ENCODE measurements around the gene ZBTB4. TPM values are rescaled to one million over a fixed set of nuclear protein-coding genes. Genes with fewer than 3 reads are reported as not detected.
A peak's percentile ranks its signal among the peaks of the same experiment; 100 is the strongest.

The ZBTB4 gene
- total RNA-seq, 4 donors from 2014 or later = 15.1 to 27.3 (median 24.5) TPM

DNA sequence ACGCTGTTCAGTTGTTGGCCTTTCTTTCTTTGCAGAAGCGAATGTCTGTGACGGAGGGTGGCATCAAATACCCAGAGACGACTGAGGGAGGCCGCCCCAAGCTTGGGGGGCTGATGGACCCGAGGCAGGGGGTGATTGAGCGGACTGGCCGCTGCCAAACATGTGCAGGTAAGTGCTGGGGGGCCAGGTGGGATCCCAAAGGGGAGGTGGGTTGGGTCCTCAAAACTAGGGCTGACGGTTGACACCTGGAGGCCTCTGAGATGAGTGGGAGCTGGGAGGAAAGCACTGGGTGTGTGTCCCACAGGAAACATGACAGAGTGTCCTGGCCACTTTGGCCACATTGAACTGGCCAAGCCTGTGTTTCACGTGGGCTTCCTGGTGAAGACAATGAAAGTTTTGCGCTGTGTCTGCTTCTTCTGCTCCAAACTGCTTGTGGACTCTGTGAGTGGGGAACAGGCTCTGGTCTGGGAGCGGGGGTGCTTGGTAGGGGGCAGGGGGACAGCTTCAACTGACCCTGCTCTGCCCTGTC lies 16.5 kb upstream of the ZBTB4 start:
- H3K36me3 ChIP-seq = peaks cover 0 to 61% (median 0%) of the 10 kb centered on the region in 3 donors

GRCh38 chr17:7493941-7494340 lies 14.5 kb upstream of the ZBTB4 start:
- no peak overlapping the region for H3K27ac ChIP-seq
- H3K36me3 ChIP-seq = peaks cover 0 to 41% (median 0%) of the 10 kb centered on the region in 3 donors
- H3K4me3 ChIP-seq = no peak overlapping the region
- peaks cover 0 to 56% (median 9%) of the 10 kb centered on the region in 4 donors for H3K4me1 ChIP-seq
- DNase-seq = no peak
- TF ChIP-seq, protein P1, sequence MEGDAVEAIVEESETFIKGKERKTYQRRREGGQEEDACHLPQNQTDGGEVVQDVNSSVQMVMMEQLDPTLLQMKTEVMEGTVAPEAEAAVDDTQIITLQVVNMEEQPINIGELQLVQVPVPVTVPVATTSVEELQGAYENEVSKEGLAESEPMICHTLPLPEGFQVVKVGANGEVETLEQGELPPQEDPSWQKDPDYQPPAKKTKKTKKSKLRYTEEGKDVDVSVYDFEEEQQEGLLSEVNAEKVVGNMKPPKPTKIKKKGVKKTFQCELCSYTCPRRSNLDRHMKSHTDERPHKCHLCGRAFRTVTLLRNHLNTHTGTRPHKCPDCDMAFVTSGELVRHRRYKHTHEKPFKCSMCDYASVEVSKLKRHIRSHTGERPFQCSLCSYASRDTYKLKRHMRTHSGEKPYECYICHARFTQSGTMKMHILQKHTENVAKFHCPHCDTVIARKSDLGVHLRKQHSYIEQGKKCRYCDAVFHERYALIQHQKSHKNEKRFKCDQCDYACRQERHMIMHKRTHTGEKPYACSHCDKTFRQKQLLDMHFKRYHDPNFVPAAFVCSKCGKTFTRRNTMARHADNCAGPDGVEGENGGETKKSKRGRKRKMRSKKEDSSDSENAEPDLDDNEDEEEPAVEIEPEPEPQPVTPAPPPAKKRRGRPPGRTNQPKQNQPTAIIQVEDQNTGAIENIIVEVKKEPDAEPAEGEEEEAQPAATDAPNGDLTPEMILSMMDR (IDR thresholded peaks at IDR 0.05) = no peak
- TF ChIP-seq POLR2A (IDR thresholded peaks at IDR 0.05) = no peak
- no peaks in the 10 kb centered on the region for H3K9me3 ChIP-seq
- H3K27me3 ChIP-seq = no peaks in the 10 kb centered on the region

More for the DNA sequence above, 16.5 kb upstream of the ZBTB4 start:
- no peak for TF ChIP-seq POLR2A (IDR thresholded peaks at IDR 0.05)
- TF ChIP-seq, protein P1 (IDR thresholded peaks at IDR 0.05) = no peak
- Histone ChIP-seq H3K4me3 (no peak overlapping the region), H3K9me3 (no peaks in the 10 kb centered on the region), H3K4me1 (peaks cover 0 to 36% (median 9%) of the 10 kb centered on the region in 4 donors), H3K27me3 (no peaks in the 10 kb centered on the region), H3K27ac (no peak overlapping the region)
- DNase-seq = no peak

DNA sequence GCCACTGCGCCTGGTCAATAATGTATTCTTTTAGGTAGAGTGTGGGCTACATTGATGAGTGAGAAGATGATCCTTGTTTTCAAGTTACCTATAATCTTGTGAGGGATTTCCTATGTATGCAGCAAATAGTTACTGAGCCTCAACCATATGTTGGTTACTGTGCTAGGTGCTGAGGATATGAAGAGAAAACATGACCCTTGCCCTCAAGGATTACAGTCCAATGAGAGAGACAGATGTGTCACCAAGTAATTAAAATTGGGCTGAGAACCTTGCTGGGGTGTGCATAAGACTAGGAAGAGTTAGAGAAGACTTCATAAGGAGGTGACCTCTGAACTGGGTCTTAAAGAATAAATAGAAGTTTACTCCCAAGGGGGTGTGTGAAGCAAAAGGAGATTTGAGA lies 12.2 kb upstream of the ZBTB4 start:
- no peaks in the 10 kb centered on the region for H3K9me3 ChIP-seq
- H3K4me1 ChIP-seq = peaks cover 0 to 80% (median 15%) of the 10 kb centered on the region in 4 donors
- H3K27ac ChIP-seq = peak overlapping the region in 2 of 4 donors; percentile 36 to 60
- no peak for TF ChIP-seq POLR2A (IDR thresholded peaks at IDR 0.05)
- no peak for DNase-seq
- no peak overlapping the region for H3K4me3 ChIP-seq
- H3K27me3 ChIP-seq = no peaks in the 10 kb centered on the region
- peaks cover 0 to 17% (median 0%) of the 10 kb centered on the region in 3 donors for H3K36me3 ChIP-seq

DNA sequence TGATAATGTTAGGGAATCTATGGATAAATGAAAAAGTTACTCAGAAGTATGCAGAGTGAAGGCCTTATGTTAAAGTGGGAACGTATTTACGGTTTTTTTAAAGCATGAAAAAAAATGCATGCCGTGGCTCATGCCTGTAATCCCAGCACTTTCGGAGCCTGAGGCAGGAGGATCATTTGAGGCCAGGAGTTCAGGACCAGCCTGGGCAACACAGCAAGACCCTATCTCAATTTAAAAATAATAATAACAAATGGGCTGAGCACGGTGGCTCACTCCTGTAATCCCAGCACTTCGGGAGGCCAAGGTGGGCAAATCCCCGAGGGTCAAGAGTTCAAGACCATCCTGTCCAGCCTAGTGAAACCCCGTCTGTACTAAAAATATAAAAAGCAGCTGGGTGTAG lies 10.7 kb upstream of the ZBTB4 start:
- TF ChIP-seq POLR2A (IDR thresholded peaks at IDR 0.05) = no peak
- TF ChIP-seq, protein P1 (IDR thresholded peaks at IDR 0.05) = no peak
- Histone ChIP-seq H3K27me3 (no peaks in the 10 kb centered on the region), H3K9me3 (no peaks in the 10 kb centered on the region), H3K4me1 (peaks cover 4 to 94% (median 24%) of the 10 kb centered on the region in 4 donors), H3K27ac (no peak overlapping the region), H3K4me3 (no peak overlapping the region), H3K36me3 (peaks cover 0 to 6% (median 0%) of the 10 kb centered on the region in 3 donors)
- DNase-seq = no peak

DNA sequence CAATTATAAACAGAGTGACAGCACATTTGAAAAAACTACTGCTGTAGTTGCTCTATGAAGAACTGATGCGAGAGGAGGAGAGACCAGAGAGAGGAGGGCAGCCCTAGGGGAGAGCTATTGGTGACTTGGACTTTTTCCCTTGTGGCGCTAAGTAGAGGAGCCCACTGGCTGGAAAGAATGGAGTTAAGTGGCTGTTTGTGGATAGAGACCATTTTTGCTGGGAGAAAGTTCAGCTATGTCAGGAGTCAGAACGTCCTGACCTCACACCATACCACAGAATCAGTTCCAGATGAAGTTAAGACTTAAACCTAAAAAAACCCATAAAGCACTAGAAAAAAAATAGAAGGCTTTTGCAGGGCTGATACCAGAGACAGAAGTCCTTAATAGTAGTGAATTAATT lies 6.8 kb upstream of the ZBTB4 start:
- peak overlapping the region in 3 of 4 donors; percentile 57 to 99 (median 97) for H3K27ac ChIP-seq
- H3K9me3 ChIP-seq = no peaks in the 10 kb centered on the region
- no peaks in the 10 kb centered on the region for H3K36me3 ChIP-seq
- no peak for DNase-seq
- H3K4me3 ChIP-seq = peak overlapping the region; percentile 64 to 69 (median 66)
- no peak for TF ChIP-seq POLR2A (IDR thresholded peaks at IDR 0.05)
- TF ChIP-seq, protein P1 (IDR thresholded peaks at IDR 0.05) = no peak
- no peaks in the 10 kb centered on the region for H3K27me3 ChIP-seq
- peaks cover 4 to 68% (median 16%) of the 10 kb centered on the region in 4 donors for H3K4me1 ChIP-seq

GRCh38 chr17:7484919-7485377 lies 5.5 kb upstream of the ZBTB4 start:
- no peaks in the 10 kb centered on the region for H3K27me3 ChIP-seq
- H3K27ac ChIP-seq = peak overlapping the region; percentile 94 to 99 (median 98)
- no peaks in the 10 kb centered on the region for H3K36me3 ChIP-seq
- no peaks in the 10 kb centered on the region for H3K9me3 ChIP-seq
- TF ChIP-seq, protein P1 (IDR thresholded peaks at IDR 0.05) = peak in 1 of 6 experiments; percentile 5
- TF ChIP-seq POLR2A (IDR thresholded peaks at IDR 0.05) = no peak
- peaks cover 4 to 62% (median 16%) of the 10 kb centered on the region in 4 donors for H3K4me1 ChIP-seq
- peak overlapping the region; percentile 64 to 69 (median 66) for H3K4me3 ChIP-seq
- no peak for DNase-seq
